ENCODE measurements around the gene CACNA1G.

The CACNA1G gene

DNA sequence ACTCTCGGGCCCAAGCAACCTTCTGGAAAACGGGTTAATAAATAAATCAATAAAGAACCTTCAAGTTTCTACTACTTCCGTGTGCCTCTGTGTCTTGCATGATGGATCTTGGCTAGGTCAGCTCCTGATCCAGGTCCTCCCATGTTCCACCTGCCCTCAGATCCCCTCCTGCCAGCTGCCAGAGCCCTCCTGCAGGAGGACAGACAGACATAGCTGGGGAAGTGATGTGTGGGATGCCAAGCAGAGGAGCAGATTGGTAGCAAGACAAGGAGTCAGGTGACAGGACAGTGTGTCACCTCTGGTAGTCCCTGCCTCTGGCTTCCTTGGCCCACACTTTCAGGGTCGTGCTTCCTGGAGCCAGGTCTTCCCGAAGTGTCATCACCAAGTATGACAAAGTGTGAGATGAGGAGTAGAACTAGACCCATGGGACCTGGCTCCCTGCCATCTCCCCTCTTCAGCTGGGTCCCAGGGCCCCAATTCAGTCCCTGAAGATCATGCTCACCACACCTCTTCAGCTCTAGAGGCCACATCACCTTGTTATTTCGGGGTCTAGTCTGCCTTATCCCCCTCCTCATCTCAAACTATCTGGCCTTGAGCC is 29.0 kb upstream of the CACNA1G start:
- Histone ChIP-seq H3K27ac (ENCODE audit: low read length) (no peak overlapping the region), H3K4me1 (ENCODE audit: insufficient read depth, low read length) (no peaks in the 10 kb centered on the region), H3K36me3 (ENCODE audit: insufficient read depth, low read length) (no peaks in the 10 kb centered on the region), H3K9ac (ENCODE audit: low read depth, low read length) (no peak overlapping the region), H3K4me3 (ENCODE audit: low read depth in 1 of 2, low read length in 2 of 2) (no peak overlapping the region), H4K20me1 (ENCODE audit: insufficient read depth, low read length) (no peaks in the 10 kb centered on the region), H2AFZ (ENCODE audit: low read depth, low read length) (no peak overlapping the region), H3K27me3 (ENCODE audit: insufficient read depth, low read length, poor library complexity) (peaks cover 44% of the 10 kb centered on the region), H3K9me3 (ENCODE audit: insufficient read depth, low read length, severe bottlenecking) (no peaks in the 10 kb centered on the region), H3K4me2 (ENCODE audit: insufficient read depth, low read length) (no peak overlapping the region), H3K79me2 (ENCODE audit: insufficient read depth, low read length) (no peaks in the 10 kb centered on the region)
- TF ChIP-seq, protein P1, sequence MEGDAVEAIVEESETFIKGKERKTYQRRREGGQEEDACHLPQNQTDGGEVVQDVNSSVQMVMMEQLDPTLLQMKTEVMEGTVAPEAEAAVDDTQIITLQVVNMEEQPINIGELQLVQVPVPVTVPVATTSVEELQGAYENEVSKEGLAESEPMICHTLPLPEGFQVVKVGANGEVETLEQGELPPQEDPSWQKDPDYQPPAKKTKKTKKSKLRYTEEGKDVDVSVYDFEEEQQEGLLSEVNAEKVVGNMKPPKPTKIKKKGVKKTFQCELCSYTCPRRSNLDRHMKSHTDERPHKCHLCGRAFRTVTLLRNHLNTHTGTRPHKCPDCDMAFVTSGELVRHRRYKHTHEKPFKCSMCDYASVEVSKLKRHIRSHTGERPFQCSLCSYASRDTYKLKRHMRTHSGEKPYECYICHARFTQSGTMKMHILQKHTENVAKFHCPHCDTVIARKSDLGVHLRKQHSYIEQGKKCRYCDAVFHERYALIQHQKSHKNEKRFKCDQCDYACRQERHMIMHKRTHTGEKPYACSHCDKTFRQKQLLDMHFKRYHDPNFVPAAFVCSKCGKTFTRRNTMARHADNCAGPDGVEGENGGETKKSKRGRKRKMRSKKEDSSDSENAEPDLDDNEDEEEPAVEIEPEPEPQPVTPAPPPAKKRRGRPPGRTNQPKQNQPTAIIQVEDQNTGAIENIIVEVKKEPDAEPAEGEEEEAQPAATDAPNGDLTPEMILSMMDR (IDR thresholded peaks at IDR 0.05; ENCODE audit: borderline replicate concordance, extremely low read depth, low read length, poor library complexity, severe bottlenecking) = no peak
- TF ChIP-seq EZH2 (IDR thresholded peaks at IDR 0.05; ENCODE audit: borderline replicate concordance, low read depth, low read length, severe bottlenecking) = no peak
- ATAC-seq (ENCODE audit: insufficient read depth, low read depth) (no peak), DNase-seq (no peak)

DNA sequence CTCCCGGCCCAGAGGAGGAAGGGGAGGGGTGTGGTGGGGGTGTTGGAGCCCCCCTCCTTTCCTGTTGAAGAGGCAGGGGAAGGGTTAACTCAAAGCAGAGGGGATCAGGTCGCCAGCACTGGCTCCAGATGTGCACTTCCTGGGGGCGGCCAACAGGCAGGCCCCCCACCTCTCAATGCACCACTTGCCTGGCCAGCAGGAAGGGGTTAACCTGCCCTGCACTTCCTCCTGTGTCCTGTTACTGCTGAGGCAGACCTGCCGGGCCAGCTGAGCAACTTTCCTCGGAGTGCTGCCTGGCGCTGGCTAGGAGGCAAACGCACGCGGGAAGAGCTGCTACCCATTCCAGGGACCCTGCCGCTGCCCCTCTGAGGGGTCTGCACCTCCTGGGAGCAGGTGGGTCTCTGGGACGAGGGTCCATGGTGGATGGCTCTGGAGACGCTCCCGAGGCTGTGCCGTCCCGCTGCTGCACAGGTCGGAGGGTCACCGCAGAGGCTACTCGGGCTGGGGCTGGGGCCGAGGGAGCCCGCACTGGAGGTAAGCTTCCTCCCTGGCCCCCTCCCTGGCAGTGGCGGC is 28.0 kb upstream of the CACNA1G start, which contains the start of gene EPN3:
Gene EPN3, plus strand, starts transcription at position 284 of the 573 bp plus-strand sequence. CDS start 3,822 bp downstream, outside the sequence.
- Histone ChIP-seq H3K27me3 (ENCODE audit: insufficient read depth, low read length, poor library complexity) (peaks cover 44% of the 10 kb centered on the region), H3K9ac (ENCODE audit: low read depth, low read length) (no peak within 1 kb of the TSS), H3K4me3 (ENCODE audit: low read depth in 1 of 2, low read length in 2 of 2) (no peak within 1 kb of the TSS), H3K27ac (ENCODE audit: low read length) (no peak within 1 kb of the TSS), H3K4me1 (ENCODE audit: insufficient read depth, low read length) (no peaks in the 10 kb centered on the region), H4K20me1 (ENCODE audit: insufficient read depth, low read length) (no peaks in the 10 kb centered on the region), H3K79me2 (ENCODE audit: insufficient read depth, low read length) (no peaks in the 10 kb centered on the region), H3K9me3 (ENCODE audit: insufficient read depth, low read length, severe bottlenecking) (no peaks in the 10 kb centered on the region), H2AFZ (ENCODE audit: low read depth, low read length) (no peak within 1 kb of the TSS), H3K4me2 (ENCODE audit: insufficient read depth, low read length) (no peak within 1 kb of the TSS), H3K36me3 (ENCODE audit: insufficient read depth, low read length) (no peaks in the 10 kb centered on the region)
- ATAC-seq (ENCODE audit: insufficient read depth, low read depth) (no peak), DNase-seq (no peak)
- TF ChIP-seq EZH2 (IDR thresholded peaks at IDR 0.05; ENCODE audit: borderline replicate concordance, low read depth, low read length, severe bottlenecking) = no peak
- TF ChIP-seq, protein P1 (IDR thresholded peaks at IDR 0.05; ENCODE audit: borderline replicate concordance, extremely low read depth, low read length, poor library complexity, severe bottlenecking) = no peak

DNA sequence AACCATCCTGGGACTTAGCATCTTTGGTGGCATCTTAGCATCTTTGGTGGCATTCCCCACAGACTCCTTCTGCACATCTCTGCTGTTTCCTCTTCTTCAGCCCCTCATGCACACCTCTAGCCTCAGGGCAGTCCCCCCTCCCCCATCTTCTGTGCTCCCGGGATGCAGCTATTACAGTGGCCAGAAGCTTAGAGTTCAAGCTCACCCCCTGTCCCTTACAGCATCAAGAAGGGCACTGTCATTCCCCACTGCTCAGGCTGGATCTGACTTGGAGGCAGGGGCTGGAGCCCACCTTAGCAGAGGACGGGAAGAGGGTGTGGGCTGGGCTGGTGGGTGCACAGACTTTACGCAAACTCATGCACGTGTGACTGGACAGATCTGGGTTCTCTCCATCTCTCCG is 27.3 kb upstream of the CACNA1G start:
- Histone ChIP-seq H3K4me3 (ENCODE audit: low read depth in 1 of 2, low read length in 2 of 2) (no peak overlapping the region), H3K79me2 (ENCODE audit: insufficient read depth, low read length) (no peaks in the 10 kb centered on the region), H3K4me2 (ENCODE audit: insufficient read depth, low read length) (no peak overlapping the region), H3K36me3 (ENCODE audit: insufficient read depth, low read length) (no peaks in the 10 kb centered on the region), H3K27ac (ENCODE audit: low read length) (no peak overlapping the region), H3K27me3 (ENCODE audit: insufficient read depth, low read length, poor library complexity) (peaks cover 44% of the 10 kb centered on the region), H2AFZ (ENCODE audit: low read depth, low read length) (no peak overlapping the region), H4K20me1 (ENCODE audit: insufficient read depth, low read length) (no peaks in the 10 kb centered on the region), H3K9ac (ENCODE audit: low read depth, low read length) (no peak overlapping the region), H3K4me1 (ENCODE audit: insufficient read depth, low read length) (no peaks in the 10 kb centered on the region), H3K9me3 (ENCODE audit: insufficient read depth, low read length, severe bottlenecking) (no peaks in the 10 kb centered on the region)
- TF ChIP-seq EZH2 (IDR thresholded peaks at IDR 0.05; ENCODE audit: borderline replicate concordance, low read depth, low read length, severe bottlenecking) = no peak
- DNase-seq (no peak), ATAC-seq (ENCODE audit: insufficient read depth, low read depth) (no peak)

DNA sequence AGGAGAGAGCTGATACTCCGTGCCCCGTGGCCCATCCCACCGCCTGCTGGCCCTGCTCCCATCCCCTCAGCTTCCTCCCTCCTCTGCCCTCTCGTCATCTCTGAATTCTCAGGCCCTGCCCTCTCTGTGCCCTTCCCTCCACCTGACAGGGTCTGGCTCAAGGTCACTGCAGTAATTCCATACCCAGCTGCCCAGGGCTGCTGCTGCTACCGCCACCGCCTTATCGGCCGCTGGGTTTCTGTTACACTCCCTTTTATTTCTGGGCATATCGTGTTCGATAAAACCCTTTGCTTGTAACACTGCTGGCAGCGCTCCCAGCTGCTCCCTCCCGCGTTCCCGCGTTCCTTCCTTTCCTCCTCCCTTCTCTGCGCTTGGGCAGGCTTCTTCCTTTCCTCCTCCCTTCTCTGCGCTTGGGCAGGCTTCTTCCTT is 26.8 kb upstream of the CACNA1G start:
- H3K27me3 ChIP-seq (ENCODE audit: insufficient read depth, low read length, poor library complexity) = peaks cover 44% of the 10 kb centered on the region
- H3K9me3 ChIP-seq (ENCODE audit: insufficient read depth, low read length, severe bottlenecking) = no peaks in the 10 kb centered on the region
- H3K4me2 ChIP-seq (ENCODE audit: insufficient read depth, low read length) = no peak overlapping the region
- TF ChIP-seq, protein P1 (IDR thresholded peaks at IDR 0.05; ENCODE audit: borderline replicate concordance, extremely low read depth, low read length, poor library complexity, severe bottlenecking) = no peak
- TF ChIP-seq EZH2 (IDR thresholded peaks at IDR 0.05; ENCODE audit: borderline replicate concordance, low read depth, low read length, severe bottlenecking) = no peak
- no peak overlapping the region for H3K9ac ChIP-seq (ENCODE audit: low read depth, low read length)
- H3K27ac ChIP-seq (ENCODE audit: low read length) = no peak overlapping the region
- no peaks in the 10 kb centered on the region for H3K36me3 ChIP-seq (ENCODE audit: insufficient read depth, low read length)
- no peaks in the 10 kb centered on the region for H4K20me1 ChIP-seq (ENCODE audit: insufficient read depth, low read length)
- DNase-seq (no peak), ATAC-seq (ENCODE audit: insufficient read depth, low read depth) (no peak)
- H3K4me3 ChIP-seq (ENCODE audit: low read depth in 1 of 2, low read length in 2 of 2) = no peak overlapping the region
- no peak overlapping the region for H2AFZ ChIP-seq (ENCODE audit: low read depth, low read length)
- no peaks in the 10 kb centered on the region for H3K4me1 ChIP-seq (ENCODE audit: insufficient read depth, low read length)
- no peaks in the 10 kb centered on the region for H3K79me2 ChIP-seq (ENCODE audit: insufficient read depth, low read length)
